Measurements from ENCODE around the gene GALNT14.

The GALNT14 gene

DNA sequence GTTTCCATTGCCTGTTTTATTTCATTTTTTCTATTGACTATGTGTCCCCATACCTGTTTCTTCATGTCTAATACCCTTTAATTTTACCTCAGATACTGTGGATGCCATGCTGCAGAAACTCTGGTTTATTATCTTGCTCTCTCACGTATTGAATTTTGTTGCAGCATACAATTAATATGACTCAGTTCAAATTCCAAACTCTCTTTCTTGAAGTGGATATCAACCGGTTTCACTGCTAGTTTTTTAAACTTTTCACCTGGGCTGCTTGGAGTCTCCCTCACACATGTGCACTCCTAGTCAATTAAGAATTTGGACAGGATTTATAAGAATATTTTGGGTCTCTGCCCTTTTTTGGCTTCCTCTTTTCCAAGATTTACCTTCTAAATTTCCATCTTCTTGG lies 260.4 kb downstream of the GALNT14 start:
- H3K9me3 ChIP-seq (ENCODE audit: control insufficient read depth, insufficient read depth, low read length), result no peaks in the 10 kb centered on the region
- no peaks in the 10 kb centered on the region for H3K4me1 ChIP-seq (ENCODE audit: insufficient read depth, low read length)
- H3K36me3 ChIP-seq (ENCODE audit: insufficient read depth, low read length), result no peaks in the 10 kb centered on the region
- no peak overlapping the region for H3K9ac ChIP-seq (ENCODE audit: low read depth, low read length)

DNA sequence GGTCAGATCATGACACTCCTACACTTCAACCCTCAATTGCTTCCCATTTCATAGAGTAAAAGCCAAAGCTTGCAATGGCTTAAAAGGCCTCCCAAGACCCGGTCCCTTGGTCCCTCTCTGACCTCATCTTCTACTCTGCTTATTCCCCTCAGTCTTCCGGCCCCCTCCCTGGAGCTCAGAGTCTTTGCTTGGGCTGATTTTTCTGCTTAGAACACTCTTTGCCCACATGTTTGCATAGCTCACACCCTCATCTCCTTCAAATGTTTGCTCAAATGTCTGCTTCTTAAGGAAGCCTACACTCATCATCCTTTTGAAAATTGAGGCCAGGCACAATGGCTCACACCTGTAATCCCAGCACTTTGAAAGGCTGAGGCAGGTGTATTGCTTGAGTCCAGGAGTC lies 265.4 kb downstream of the GALNT14 start:
- Histone ChIP-seq H3K36me3 (ENCODE audit: insufficient read depth, low read length) (no peaks in the 10 kb centered on the region), H3K9me3 (ENCODE audit: control insufficient read depth, insufficient read depth, low read length) (no peaks in the 10 kb centered on the region), H3K9ac (ENCODE audit: low read depth, low read length) (no peak overlapping the region), H3K4me1 (ENCODE audit: insufficient read depth, low read length) (peaks cover 13% of the 10 kb centered on the region)

DNA sequence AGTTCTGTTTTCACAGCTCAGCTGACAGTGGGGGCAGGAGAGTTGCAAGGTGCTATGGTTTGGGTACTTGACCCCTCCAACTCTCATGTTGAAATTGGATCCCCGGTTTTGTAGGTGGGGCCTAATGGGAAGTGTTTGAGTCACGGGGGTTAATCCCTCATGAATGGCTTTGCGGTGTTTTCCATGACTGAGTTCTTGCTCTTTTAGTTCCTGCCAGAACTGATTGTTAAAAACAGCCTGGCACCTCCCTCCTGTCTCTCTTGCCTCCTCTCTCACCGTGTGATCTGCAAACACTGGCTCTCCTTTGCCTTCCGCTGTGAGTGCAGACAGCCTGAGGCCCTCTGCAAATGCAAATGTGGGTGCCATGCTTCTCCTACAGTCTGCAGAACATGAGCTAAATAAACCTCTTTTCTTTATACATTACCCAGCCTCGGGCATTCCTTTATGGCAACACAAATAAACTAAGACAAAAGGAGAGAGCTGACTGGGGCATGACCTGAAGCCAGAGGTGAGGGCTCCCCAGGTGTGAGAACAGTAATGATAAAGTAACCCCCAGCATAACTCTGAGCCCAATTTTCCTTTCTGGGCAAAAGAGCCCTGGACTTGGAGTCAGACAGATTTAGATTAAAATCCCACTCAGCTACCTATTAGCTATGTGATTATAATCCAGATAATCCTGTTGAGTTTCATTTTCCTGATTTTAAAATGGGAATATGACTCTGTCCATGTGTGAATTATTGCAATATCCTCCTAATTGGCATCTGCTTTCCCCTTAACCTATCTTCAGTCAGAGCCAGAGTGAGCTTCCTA lies 266.1 kb downstream of the GALNT14 start:
- no peaks in the 10 kb centered on the region for H3K9me3 ChIP-seq (ENCODE audit: control insufficient read depth, insufficient read depth, low read length)
- H3K9ac ChIP-seq (ENCODE audit: low read depth, low read length), result no peak overlapping the region
- H3K4me1 ChIP-seq (ENCODE audit: insufficient read depth, low read length), result peaks cover 13% of the 10 kb centered on the region
- H3K36me3 ChIP-seq (ENCODE audit: insufficient read depth, low read length), result no peaks in the 10 kb centered on the region

DNA sequence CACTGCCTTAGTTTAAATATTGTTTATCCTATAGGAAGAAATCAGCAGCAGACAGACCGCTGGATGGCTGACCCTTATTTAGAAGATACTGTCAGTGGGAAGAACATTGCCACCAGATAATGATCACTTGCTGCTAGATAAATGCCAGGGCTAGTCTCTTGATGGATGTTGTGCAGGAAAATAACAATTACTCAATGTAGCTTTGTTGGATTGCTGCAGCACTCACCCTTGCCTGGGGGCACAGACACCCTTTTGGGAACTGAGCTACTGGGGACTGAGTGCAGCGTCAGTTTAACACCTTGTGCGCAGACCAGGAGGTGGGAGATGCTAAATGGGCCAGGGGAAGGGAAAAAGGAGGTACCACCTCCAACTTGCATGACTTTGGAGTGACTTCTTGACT lies 266.8 kb downstream of the GALNT14 start:
- H3K36me3 ChIP-seq (ENCODE audit: insufficient read depth, low read length), result no peaks in the 10 kb centered on the region
- no peaks in the 10 kb centered on the region for H3K9me3 ChIP-seq (ENCODE audit: control insufficient read depth, insufficient read depth, low read length)
- peaks cover 13% of the 10 kb centered on the region for H3K4me1 ChIP-seq (ENCODE audit: insufficient read depth, low read length)
- no peak overlapping the region for H3K9ac ChIP-seq (ENCODE audit: low read depth, low read length)

DNA sequence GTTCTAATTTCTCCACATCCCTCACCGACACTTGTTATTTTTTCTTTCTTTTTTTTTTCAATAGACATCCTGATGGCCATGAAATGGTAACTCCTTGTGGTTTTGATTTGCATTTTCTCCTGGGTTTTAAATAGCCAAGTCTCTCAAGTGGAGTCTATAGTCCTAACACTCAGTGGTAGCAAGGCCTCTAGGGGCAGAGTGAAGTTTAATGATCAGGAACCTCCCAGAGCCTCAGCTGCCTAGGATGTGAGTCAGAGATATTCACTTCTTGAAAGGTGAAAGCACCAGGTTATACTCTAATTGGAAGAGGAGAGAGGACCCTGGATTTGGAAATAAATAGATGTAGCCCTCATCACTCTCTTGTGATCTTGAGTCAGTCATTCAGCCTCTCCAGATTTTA lies 268.3 kb downstream of the GALNT14 start:
- peaks cover 13% of the 10 kb centered on the region for H3K4me1 ChIP-seq (ENCODE audit: insufficient read depth, low read length)
- H3K9me3 ChIP-seq (ENCODE audit: control insufficient read depth, insufficient read depth, low read length), result no peaks in the 10 kb centered on the region
- no peak overlapping the region for H3K9ac ChIP-seq (ENCODE audit: low read depth, low read length)
- H3K36me3 ChIP-seq (ENCODE audit: insufficient read depth, low read length), result no peaks in the 10 kb centered on the region

DNA sequence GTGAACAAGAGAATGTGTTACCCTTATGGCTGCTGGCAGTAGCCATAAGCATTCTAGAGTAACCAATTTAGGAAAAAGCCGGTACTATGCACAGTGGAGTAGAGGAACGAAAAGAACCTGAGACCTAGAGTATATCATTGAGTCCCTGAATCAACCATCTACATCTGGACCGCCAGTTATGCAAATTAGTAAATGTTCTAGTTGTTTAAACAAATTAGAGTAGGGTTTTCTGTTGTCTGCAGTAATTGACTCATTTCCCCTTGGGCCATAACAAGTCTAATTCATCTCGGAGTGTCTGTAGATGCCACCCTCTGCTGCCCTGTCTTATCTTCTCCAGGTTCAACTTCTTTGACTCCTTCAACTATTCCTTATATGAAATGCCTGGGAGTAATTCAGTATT lies 270.9 kb downstream of the GALNT14 start:
- Histone ChIP-seq H3K9me3 (ENCODE audit: control insufficient read depth, insufficient read depth, low read length) (no peaks in the 10 kb centered on the region), H3K4me1 (ENCODE audit: insufficient read depth, low read length) (peaks cover 13% of the 10 kb centered on the region), H3K36me3 (ENCODE audit: insufficient read depth, low read length) (no peaks in the 10 kb centered on the region), H3K9ac (ENCODE audit: low read depth, low read length) (no peak overlapping the region)

DNA sequence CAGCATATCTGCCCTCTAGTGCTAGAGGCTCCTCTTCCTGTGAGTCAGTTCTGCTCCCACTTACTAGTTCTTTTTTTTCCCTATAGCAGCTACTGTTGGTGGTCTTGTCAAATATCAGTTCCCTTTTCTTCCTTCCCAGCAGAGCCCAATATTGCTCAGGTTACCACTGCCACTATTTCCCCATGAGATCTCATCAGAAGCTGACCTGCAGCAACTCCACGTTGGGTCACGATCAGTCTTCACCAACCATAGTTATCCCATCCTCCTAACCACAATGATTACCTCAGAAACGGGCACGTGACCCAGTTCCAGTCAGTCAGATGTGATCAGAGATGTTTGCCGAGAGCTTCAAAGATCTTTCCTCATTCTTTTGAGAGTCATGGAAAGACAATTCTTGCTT lies 271.3 kb downstream of the GALNT14 start:
- H3K9me3 ChIP-seq (ENCODE audit: control insufficient read depth, insufficient read depth, low read length), result no peaks in the 10 kb centered on the region
- no peaks in the 10 kb centered on the region for H3K36me3 ChIP-seq (ENCODE audit: insufficient read depth, low read length)
- H3K9ac ChIP-seq (ENCODE audit: low read depth, low read length), result no peak overlapping the region
- peaks cover 13% of the 10 kb centered on the region for H3K4me1 ChIP-seq (ENCODE audit: insufficient read depth, low read length)

DNA sequence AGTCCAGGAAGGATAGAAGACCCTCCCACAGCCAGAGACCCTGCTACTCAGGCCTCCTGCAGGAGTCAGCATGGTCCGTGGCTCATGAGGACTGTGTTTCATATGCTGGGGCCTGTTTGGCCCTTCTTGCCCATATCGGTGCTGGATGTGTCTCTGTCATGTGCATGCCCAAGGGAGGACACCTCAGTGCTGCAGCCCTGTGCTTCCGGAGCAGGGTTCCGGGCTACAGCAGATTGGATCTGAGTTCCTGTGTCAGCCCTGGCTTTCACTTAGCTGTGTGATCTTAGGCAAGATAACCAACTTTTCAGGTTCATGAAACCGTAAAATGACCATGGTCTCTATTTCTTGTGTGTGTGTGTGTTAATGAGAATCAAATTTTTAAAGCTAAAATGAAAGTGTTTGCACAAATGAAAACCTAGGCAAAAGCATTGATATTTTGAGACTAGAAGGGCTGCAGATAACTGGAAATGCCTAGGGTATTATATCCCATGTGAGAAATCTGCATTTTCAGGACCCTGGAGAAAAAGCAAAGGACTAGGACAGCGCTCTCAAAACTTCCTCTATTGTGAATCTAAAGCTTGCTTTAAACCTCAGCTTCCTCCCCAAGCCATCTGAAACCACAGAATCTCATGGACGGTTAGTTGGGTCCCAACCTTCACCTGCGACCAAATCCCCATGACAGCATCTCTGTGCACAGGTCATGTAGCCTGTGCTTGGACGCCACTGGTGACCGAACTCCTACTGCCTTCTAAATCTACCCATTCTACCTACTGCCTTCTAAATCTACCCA lies 272.2 kb downstream of the GALNT14 start:
- H3K9ac ChIP-seq (ENCODE audit: low read depth, low read length), result no peak overlapping the region
- H3K36me3 ChIP-seq (ENCODE audit: insufficient read depth, low read length), result no peaks in the 10 kb centered on the region
- H3K4me1 ChIP-seq (ENCODE audit: insufficient read depth, low read length), result peaks cover 8% of the 10 kb centered on the region
- no peaks in the 10 kb centered on the region for H3K9me3 ChIP-seq (ENCODE audit: control insufficient read depth, insufficient read depth, low read length)

DNA sequence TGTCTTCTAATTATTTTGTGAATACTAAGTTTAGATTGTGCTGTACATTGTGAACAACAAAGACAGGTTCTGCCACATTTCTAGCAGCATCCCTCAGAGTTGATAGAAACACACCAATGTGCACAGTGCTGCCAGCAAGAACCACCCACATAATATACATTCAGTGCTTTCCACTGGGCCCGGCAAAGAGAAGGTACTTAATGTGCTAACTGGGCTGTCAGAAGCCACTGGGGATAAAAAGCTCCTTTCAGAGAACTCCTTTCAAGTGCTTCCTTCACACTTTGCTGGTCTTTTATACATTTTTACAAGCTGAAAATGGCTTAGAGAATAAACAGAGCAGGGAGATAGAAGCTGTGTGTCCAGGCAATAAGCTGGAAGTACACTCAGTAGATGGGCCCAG lies 273.0 kb downstream of the GALNT14 start:
- Histone ChIP-seq H3K36me3 (ENCODE audit: insufficient read depth, low read length) (no peaks in the 10 kb centered on the region), H3K4me1 (ENCODE audit: insufficient read depth, low read length) (peaks cover 2% of the 10 kb centered on the region), H3K9ac (ENCODE audit: low read depth, low read length) (no peak overlapping the region), H3K9me3 (ENCODE audit: control insufficient read depth, insufficient read depth, low read length) (no peaks in the 10 kb centered on the region)

DNA sequence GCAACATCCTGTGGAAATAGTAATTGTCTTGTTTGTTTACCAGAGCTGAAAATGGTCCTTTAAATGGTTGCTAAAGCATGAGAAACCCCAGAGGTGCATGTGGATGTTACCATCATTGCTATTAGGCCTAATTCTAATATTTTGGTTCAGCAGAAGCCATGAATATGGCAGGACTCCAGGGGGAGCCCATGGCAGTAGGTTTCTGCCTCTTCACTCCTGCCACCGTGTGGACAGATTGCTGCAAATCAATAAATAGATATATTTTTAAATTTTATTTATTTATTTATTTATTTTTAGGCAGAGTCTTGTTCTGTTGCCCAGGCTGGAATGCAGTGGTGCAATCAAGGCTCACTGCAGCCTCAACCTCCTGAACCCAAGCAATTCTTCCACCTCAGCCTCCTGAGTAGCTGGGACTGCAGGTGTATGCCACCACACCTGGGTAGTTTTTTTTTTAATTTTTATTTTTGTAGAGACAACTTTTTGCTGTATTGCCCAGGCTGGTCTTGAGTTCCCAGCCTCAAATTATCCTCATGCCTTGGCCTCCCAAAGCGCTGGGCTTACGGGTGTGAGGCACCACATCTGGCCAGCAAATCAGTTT lies 276.1 kb downstream of the GALNT14 start:
- H3K9ac ChIP-seq (ENCODE audit: low read depth, low read length), result no peak overlapping the region
- H3K9me3 ChIP-seq (ENCODE audit: control insufficient read depth, insufficient read depth, low read length), result no peaks in the 10 kb centered on the region
- no peaks in the 10 kb centered on the region for H3K36me3 ChIP-seq (ENCODE audit: insufficient read depth, low read length)
- no peaks in the 10 kb centered on the region for H3K4me1 ChIP-seq (ENCODE audit: insufficient read depth, low read length)

DNA sequence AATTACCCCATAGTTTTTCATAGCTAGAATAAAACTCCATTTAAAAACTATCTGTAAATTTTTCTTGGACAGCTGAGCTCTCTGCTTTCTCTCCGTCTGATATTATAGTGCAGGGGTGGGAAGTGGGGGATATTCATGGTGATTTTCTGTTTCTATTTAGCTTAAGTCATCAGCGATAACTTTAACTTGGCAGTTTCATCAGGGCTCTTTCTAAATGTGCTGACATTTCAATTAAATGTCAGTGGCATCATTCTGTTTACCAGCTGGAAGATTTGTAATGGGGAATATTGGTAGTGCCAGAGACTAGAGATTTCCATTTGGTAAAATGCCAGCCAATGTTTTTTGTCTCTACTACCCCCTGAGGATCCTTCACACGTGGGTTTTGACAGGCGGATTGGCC lies 277.5 kb downstream of the GALNT14 start:
- Histone ChIP-seq H3K4me1 (ENCODE audit: insufficient read depth, low read length) (no peaks in the 10 kb centered on the region), H3K9me3 (ENCODE audit: control insufficient read depth, insufficient read depth, low read length) (no peaks in the 10 kb centered on the region), H3K36me3 (ENCODE audit: insufficient read depth, low read length) (no peaks in the 10 kb centered on the region), H3K9ac (ENCODE audit: low read depth, low read length) (no peak overlapping the region)
